ENCODE results near the gene AKT1S1.

DNA sequence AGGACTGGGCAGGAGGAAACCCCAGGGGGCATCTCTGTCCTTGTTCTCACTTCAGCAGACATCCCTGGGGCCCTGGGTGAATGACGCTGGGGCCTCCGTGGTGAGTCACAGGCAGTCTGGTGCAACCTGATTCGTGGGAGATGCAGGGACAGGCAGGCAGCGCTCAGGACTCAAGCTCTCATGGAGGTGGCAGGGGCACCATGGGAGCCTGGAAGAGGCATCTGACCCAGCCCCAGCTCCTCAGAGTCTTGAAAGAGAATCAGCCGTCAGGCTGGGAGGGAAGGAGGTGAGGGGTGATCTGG is 40.2 kb downstream of the AKT1S1 start:
- TF ChIP-seq, protein P1, sequence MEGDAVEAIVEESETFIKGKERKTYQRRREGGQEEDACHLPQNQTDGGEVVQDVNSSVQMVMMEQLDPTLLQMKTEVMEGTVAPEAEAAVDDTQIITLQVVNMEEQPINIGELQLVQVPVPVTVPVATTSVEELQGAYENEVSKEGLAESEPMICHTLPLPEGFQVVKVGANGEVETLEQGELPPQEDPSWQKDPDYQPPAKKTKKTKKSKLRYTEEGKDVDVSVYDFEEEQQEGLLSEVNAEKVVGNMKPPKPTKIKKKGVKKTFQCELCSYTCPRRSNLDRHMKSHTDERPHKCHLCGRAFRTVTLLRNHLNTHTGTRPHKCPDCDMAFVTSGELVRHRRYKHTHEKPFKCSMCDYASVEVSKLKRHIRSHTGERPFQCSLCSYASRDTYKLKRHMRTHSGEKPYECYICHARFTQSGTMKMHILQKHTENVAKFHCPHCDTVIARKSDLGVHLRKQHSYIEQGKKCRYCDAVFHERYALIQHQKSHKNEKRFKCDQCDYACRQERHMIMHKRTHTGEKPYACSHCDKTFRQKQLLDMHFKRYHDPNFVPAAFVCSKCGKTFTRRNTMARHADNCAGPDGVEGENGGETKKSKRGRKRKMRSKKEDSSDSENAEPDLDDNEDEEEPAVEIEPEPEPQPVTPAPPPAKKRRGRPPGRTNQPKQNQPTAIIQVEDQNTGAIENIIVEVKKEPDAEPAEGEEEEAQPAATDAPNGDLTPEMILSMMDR (conservative IDR thresholded peaks at IDR 0.05; ENCODE audit: low read depth, low read length) = no peak
- no peak for TF ChIP-seq EZH2 (IDR thresholded peaks at IDR 0.05; ENCODE audit: low read length, unreplicated experiment)

All from PC-3 (cell line).